ENCODE data around the gene PLA2G15.
A peak's percentile ranks its signal among the peaks of the same experiment; 100 is the strongest.
"Not testable (repeated sequence)": the region's sequence is repeated elsewhere in the genome, so short reads cannot be mapped to it uniquely, and the experiment has no call there.

Gene PLA2G15

GRCh38 chr16:68279726-68280558 is 34.8 kb downstream of the PLA2G15 start:
- no peak for DNase-seq (ENCODE audit: low read depth)

- DNase-seq (ENCODE audit: low read depth): no peak
These were observed 36.3 kb downstream of the PLA2G15 start for GRCh38 chr16:68281368-68282063.

DNA sequence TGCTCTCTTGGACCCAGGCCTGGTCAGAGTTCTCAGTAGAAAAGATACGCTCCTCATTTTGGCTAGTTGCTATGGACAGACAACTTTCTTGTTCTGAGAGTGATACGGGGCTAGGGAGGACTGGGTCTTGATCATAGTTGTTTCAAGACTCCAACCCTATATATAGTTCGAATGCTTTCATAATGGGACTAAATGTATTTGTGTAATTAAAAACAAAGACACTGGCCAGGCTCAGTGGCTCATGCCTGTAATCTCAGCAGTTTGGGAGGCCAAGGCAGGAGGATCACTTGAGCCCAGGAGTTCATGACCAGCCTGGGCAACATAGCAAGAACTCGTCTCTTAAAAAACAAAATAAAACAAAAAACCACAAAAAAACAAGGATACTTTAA is 36.9 kb downstream of the PLA2G15 start:
- DNase-seq (ENCODE audit: low read depth): no peak

- no peak for DNase-seq (ENCODE audit: low read depth)
These were observed 38.2 kb downstream of the PLA2G15 start for GRCh38 chr16:68283346-68283745.

DNA sequence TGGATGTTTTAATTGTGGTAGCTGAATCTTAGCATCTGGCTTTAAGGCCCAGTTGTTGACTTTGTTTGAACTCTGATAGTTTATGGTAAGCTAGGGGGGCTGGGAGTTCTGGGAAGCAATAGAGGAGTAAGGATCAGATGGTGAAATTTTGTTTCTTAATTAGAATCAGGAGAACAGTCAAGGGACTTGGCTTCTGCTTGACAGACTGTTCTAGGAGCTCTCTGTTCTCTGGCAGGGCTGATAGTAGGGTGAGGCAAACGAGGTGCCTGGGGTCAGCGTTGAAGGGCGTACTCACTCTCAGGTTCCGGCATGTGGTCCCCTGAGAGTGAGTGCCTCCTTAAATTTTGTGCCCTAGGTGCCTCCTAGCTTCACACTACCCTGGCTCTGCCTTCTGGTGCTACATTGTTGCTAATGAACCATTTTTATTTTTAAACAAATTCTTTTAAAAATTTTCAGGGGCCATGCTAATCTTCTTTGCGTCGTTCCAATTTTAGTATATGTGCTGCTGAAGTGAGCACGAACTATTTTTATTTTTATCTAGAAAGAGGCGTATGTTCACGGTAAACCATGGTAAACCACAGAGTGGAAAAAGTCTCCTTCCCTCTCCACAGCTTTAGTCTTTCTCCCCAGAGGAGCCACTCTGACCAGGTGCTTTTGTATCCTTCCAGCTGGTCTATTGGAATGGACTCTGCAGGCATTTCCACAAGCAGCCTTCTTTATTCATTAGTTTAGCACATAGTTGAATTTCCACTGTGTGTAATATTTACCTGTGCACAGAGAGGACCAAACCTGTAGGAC is 38.8 kb downstream of the PLA2G15 start:
- DNase-seq (ENCODE audit: low read depth): no peak

DNA sequence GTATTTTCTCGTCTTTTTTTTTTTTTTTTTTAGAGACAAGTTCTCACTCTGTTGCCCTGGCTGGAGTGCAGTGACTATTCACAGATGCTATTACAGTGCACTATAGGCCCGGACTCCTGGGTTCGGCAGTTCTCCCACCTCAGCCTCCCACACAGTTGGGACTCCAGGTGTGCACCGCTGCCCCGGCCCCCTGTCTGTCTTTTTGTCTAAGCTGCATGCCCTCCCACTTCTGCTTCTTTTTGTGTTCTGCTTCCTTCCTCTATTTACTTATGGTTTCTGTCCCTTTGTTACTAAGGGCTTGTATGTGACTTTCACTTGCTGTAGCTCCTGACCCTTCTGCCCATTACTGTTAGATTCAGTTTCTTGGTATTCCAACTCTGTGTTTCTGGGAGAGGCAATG is 39.7 kb downstream of the PLA2G15 start:
- no peak for DNase-seq (ENCODE audit: low read depth)

DNA sequence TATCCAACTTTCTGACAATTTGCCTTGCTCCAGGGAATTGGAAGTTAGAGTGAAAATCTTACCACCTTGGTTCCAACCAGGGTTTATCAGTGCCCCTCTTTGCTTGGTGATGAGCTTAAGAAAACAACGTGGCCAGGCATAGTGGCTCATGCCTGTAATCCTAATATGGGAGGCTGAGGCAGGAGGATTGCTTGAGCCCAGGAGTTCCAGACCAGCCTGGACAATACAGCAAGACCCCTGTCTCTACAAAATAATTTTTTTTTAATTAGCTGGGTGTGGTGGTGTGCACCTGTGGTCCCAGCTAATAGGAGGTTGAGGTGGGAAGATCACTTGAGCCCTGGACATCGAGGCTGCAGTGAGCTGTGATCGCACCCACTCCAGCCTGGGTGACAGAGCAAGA is 40.5 kb downstream of the PLA2G15 start:
- no peak for DNase-seq (ENCODE audit: low read depth)

DNA sequence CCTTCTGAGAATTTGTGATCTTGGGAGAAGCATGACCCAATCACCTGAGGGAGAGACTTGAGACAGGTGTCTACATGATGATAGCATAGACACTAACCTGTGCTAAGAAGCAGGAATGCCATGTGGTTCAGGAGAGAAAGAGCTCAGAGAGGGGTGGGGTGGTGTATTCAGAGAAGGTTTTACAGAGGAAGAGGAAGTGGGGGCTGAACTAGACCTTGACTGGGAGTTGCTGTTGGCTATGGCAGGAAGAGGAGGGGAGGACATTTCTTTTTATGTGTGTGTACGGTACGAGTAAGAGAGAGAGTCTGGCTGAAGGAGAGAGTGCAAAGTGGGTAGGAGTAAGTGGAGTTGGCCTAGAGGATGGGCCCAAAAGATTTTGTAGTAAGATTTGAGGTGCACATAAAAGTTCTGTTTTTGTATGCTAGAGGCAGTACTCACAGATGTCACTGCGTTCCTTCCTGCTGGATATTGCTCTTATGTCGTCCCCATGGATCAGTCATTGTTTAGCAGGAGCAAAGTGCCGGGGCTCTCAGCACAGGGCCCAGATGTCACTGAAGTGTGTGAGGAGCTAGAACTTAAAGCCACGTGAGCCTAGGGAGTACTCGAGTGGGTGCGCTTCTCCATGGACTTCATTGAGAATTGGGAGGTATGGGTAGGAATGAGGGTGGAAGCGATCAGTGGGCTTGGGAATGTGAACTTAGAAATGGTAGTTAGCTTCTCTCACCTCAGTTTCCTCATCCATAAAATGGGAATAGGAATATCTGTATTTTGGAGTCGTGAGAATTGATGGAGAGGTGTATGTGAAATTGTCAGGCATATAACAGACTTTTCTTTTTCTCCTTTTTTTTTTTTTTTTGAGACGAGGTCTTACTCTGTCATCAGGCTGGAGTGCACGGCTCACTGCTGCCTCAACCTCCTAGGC is 41.2 kb downstream of the PLA2G15 start:
- no peak for DNase-seq (ENCODE audit: low read depth)

DNA sequence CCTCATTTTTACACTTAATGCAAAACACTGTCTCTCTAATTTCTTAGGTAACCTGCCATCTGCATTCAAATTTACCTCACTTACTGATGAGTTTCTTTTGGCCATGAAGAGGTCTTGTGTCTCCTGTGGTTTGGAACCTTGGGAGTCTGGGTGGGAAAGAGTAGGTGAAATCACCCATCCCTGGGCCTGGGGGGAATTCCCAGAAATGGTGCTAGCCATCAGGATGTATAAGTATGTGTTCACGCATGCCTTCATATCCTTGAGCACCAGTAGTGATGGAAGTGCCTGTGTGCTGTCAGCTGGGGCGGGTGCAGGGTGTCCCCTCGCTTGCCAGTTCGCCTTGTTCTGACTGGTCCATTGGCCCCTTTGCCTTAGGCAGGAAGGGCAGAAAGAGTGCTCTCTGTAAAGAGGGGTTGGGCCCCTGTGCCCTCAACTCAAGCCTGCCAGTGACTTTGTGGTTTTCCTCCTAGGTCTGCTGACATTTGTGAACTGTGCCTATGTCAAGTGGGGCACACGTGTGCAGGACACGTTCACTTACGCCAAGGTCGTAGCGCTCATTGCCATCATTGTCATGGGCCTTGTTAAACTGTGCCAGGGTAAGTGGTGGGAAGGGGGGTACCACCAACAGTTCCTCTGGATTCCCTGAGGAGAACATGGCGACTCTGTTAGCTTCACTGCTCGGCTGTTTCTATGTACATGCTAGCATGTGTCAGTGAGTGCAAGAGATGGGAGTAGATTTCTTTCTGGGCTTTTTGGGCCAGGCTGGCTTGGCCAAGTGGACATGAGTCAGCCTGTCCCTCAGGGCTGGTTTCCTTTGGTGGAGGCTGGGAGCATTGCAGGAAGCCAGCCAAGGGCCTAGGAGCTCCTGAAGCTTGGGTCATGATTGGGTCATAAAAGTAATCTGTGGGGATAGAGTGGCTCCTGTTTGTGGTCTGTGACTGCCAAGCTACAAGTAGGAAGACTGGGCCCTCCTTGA is 42.4 kb downstream of the PLA2G15 start:
- peak; percentile 73 for DNase-seq (ENCODE audit: low read depth)

GRCh38 chr16:68288252-68288650 is 43.1 kb downstream of the PLA2G15 start:
- DNase-seq (ENCODE audit: low read depth): no peak

GRCh38 chr16:68288796-68289195 is 43.6 kb downstream of the PLA2G15 start:
- DNase-seq (ENCODE audit: low read depth): not testable (repeated sequence)

- no peak for DNase-seq (ENCODE audit: low read depth)
These were observed 44.0 kb downstream of the PLA2G15 start for GRCh38 chr16:68289202-68289601.

- no peak for DNase-seq (ENCODE audit: low read depth)
These were observed 44.6 kb downstream of the PLA2G15 start for GRCh38 chr16:68289621-68290329.

GRCh38 chr16:68290450-68290849 is 45.3 kb downstream of the PLA2G15 start:
- no peak for DNase-seq (ENCODE audit: low read depth)

DNA sequence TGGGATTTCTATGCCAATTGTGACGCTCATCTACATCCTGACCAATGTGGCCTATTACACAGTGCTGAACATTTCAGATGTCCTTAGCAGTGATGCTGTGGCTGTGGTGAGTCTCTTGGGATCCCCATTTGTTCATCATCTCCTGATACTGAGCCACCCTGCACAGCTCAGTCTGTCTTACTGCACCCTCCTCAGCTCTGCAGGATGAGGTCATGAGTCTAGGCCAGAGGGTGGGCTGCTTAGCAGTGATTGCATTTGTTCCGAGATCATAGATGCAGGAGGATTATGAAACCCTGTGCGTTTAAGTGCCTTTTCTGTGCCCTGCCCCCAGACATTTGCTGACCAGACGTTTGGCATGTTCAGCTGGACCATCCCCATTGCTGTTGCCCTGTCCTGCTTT is 46.1 kb downstream of the PLA2G15 start:
- peak; percentile 31 for DNase-seq (ENCODE audit: low read depth)

DNA sequence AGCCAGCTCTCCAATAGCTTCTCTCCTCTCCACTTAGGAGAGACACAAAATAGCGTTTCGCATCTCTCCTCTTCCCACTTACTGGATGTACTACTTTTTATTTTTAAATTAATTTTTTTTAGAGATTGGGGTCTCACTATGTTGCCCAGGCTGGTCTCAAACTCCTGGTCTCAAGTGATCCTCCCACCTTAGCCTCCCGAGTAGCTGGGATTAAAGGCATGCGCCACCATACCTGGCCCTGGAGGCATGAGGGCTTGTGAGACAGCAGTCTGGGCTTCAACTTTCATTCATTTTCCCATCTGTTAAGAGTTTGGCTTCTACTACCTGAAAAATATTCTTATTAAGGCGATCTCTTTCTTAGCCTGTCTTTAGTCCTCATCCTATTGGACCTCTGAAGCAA is 47.3 kb downstream of the PLA2G15 start:
- DNase-seq (ENCODE audit: low read depth): no peak

DNA sequence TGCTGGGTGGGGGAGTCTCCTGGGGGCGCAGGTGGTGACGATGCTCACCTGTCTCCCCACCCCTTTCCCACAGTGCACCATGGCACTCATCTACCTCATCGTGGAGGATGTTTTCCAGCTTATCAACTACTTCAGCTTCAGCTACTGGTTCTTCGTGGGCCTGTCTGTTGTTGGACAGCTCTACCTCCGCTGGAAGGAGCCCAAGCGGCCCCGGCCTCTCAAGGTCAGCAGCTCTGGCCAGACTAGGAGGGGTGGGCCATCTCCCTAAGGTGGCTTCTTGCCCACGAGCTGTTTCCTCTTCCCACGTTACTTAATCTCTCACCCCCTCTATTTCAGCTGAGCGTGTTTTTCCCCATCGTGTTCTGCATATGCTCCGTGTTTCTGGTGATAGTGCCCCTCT is 51.1 kb downstream of the PLA2G15 start:
- DNase-seq (ENCODE audit: low read depth): no peak

DNA sequence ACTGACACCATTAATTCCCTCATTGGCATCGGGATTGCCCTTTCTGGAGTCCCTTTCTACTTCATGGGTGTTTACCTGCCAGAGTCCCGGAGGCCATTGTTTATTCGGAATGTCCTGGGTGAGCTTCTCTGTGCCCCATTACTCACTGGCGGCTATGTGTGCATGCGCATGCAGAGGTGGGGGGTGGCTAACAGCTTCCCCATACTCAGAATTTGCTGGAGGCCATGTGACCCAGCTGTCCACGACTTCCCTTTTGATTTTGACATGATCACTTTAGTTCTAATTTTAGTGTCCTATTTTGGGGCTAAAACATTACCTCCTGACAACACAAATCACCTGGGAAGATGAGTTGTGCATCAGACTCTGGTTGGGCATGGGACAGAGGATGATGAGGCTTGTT is 51.5 kb downstream of the PLA2G15 start:
- no peak for DNase-seq (ENCODE audit: low read depth)

DNA sequence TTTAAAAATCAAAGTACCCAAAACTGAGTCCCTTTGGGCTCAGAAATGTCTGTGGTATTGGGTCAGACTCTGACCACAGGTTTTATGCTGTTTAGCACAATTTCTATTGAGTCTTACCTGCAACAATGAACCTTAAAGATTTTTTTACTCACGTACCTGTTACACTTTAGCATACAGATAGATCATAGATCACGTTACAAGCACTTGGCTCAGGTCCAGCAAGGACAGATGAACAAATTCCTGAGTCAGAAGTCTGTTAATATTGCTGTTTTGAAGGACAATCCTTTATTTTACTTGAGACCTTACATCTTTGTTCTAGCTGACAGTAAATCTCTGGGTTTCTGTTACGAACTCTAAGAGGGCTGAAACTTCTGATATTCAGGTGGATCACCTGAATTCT is 52.7 kb downstream of the PLA2G15 start:
- DNase-seq (ENCODE audit: low read depth): no peak

DNA sequence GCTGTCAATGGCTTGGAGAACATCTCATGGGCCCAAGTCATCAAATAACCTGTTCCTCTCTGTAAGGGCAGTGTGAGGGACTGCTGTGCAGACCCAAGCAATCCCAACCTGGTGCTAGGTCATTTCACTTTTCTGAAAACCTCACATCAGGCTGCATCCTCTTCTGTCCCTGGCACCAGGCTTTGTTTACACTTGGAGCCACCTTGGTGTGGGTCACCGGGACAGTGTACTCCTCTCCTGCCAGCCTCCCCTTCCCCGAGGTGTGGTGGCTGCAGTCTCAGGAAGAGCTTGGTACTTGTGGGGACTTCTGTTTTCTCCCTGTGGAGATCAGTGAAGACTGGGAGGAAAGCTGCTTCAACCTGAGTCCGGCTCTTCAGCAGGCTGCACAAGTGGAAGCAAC is 53.1 kb downstream of the PLA2G15 start:
- no peak for DNase-seq (ENCODE audit: low read depth)

Measured in amniotic epithelial cell (primary cell).